ENCODE results near the gene OPRM1. TPM values are rescaled to one million over a fixed set of nuclear protein-coding genes. Genes with fewer than 3 reads are reported as not detected.

The OPRM1 gene
- not detected for polyA plus RNA-seq

- WGBS, 3 donors, result 3 to 7% (median 5%) methylated on average over 38 of the region's 38 CpGs
- no peak within 1 kb of the TSS for H3K27ac ChIP-seq (ENCODE audit: low read depth, low read length)
Observed at GRCh38 chr6:154039231-154039842, at the start of gene OPRM1. TSS of gene OPRM1 (plus strand) at chr6:154039240. CDS start at chr6:154039545, 305 bp downstream.

GRCh38 chr6:153989989-153990388 is 49.1 kb upstream of the OPRM1 start:
- WGBS, 3 donors, result 65 to 85% (median 82%) methylated on average over 1 of the region's 1 CpG
- no peak overlapping the region for H3K27ac ChIP-seq (ENCODE audit: low read depth, low read length)

- 81 to 94% (median 90%) methylated on average over 3 of the region's 3 CpGs for WGBS, 3 donors
- no peak overlapping the region for H3K27ac ChIP-seq (ENCODE audit: low read depth, low read length)
Observed at GRCh38 chr6:153994004-153994403, 45.0 kb upstream of the OPRM1 start.

- no peak overlapping the region for H3K27ac ChIP-seq (ENCODE audit: low read depth, low read length)
- WGBS, 3 donors, result 59 to 76% (median 66%) methylated on average over 2 of the region's 2 CpGs
Observed at GRCh38 chr6:153994811-153995210, 44.2 kb upstream of the OPRM1 start.

- H3K27ac ChIP-seq (ENCODE audit: low read depth, low read length), result no peak overlapping the region
- WGBS, 3 donors, result 27 to 57% (median 34%) methylated on average over 3 of the region's 3 CpGs
Observed at GRCh38 chr6:153997221-153997620, 41.8 kb upstream of the OPRM1 start.

- WGBS, 3 donors, result 77 to 88% (median 87%) methylated on average over 10 of the region's 10 CpGs
Observed at GRCh38 chr6:154001494-154002285, 37.4 kb upstream of the OPRM1 start.

GRCh38 chr6:154002894-154003293 is 36.1 kb upstream of the OPRM1 start:
- 76 to 88% (median 87%) methylated on average over 5 of the region's 5 CpGs for WGBS, 3 donors

More at GRCh38 chr6:154001494-154002285, 37.4 kb upstream of the OPRM1 start:
- no peak overlapping the region for H3K27ac ChIP-seq (ENCODE audit: low read depth, low read length)

GRCh38 chr6:154010371-154010770 is 28.7 kb upstream of the OPRM1 start:
- WGBS, 3 donors, result 53 to 79% (median 70%) methylated on average over 1 of the region's 1 CpG
- no peak overlapping the region for H3K27ac ChIP-seq (ENCODE audit: low read depth, low read length)

More at GRCh38 chr6:154002894-154003293, 36.1 kb upstream of the OPRM1 start:
- H3K27ac ChIP-seq (ENCODE audit: low read depth, low read length), result no peak overlapping the region

GRCh38 chr6:154012852-154013251 is 26.2 kb upstream of the OPRM1 start:
- WGBS, 3 donors, result 40 to 83% (median 50%) methylated on average over 2 of the region's 2 CpGs
- no peak overlapping the region for H3K27ac ChIP-seq (ENCODE audit: low read depth, low read length)

- H3K27ac ChIP-seq (ENCODE audit: low read depth, low read length), result no peak overlapping the region
- WGBS, 3 donors, result 67 to 77% (median 73%) methylated on average over 3 of the region's 3 CpGs
Observed at GRCh38 chr6:154017786-154018185, 21.3 kb upstream of the OPRM1 start.

- WGBS, 3 donors, result 43 to 50% (median 49%) methylated on average over 2 of the region's 2 CpGs
- H3K27ac ChIP-seq (ENCODE audit: low read depth, low read length), result no peak overlapping the region
Observed at GRCh38 chr6:154030646-154031045, 8.4 kb upstream of the OPRM1 start.

- WGBS, 3 donors, result 74 to 82% (median 81%) methylated on average over 2 of the region's 2 CpGs
- no peak overlapping the region for H3K27ac ChIP-seq (ENCODE audit: low read depth, low read length)
Observed at GRCh38 chr6:154041001-154041400, 2.0 kb downstream of the OPRM1 start.

- 47 to 60% (median 47%) methylated on average over 1 of the region's 1 CpG for WGBS, 3 donors
- H3K27ac ChIP-seq (ENCODE audit: low read depth, low read length), result no peak overlapping the region
Observed at GRCh38 chr6:154053141-154053540, 14.1 kb downstream of the OPRM1 start.

GRCh38 chr6:154056536-154056935 is 17.5 kb downstream of the OPRM1 start:
- 39 to 67% (median 47%) methylated on average over 5 of the region's 5 CpGs for WGBS, 3 donors
- no peak overlapping the region for H3K27ac ChIP-seq (ENCODE audit: low read depth, low read length)

GRCh38 chr6:154057098-154057497 is 18.1 kb downstream of the OPRM1 start:
- no peak overlapping the region for H3K27ac ChIP-seq (ENCODE audit: low read depth, low read length)
- WGBS, 3 donors, result 20 to 49% (median 48%) methylated on average over 1 of the region's 1 CpG

GRCh38 chr6:154058963-154059680 is 20.1 kb downstream of the OPRM1 start:
- WGBS, 3 donors, result 76 to 82% (median 82%) methylated on average over 4 of the region's 4 CpGs
- no peak overlapping the region for H3K27ac ChIP-seq (ENCODE audit: low read depth, low read length)

GRCh38 chr6:154060076-154060475 is 21.0 kb downstream of the OPRM1 start:
- no peak overlapping the region for H3K27ac ChIP-seq (ENCODE audit: low read depth, low read length)
- WGBS, 3 donors, result 84 to 87% (median 86%) methylated on average over 3 of the region's 3 CpGs

- 63 to 86% (median 78%) methylated on average over 2 of the region's 2 CpGs for WGBS, 3 donors
- no peak overlapping the region for H3K27ac ChIP-seq (ENCODE audit: low read depth, low read length)
Observed at GRCh38 chr6:154070041-154070440, 31.0 kb downstream of the OPRM1 start.

- H3K27ac ChIP-seq (ENCODE audit: low read depth, low read length), result no peak overlapping the region
- 66 to 71% (median 70%) methylated on average over 1 of the region's 1 CpG for WGBS, 3 donors
Observed at GRCh38 chr6:154070657-154071056, 31.6 kb downstream of the OPRM1 start.
